ENCODE results near the gene CACNA2D3. TPM values are rescaled to one million over a fixed set of nuclear protein-coding genes. Genes with fewer than 3 reads are reported as not detected.
A peak's percentile ranks its signal among the peaks of the same experiment; 100 is the strongest.

CACNA2D3 gene
- total RNA-seq, 1 experiment from 2014 or later = 6.1 TPM

DNA sequence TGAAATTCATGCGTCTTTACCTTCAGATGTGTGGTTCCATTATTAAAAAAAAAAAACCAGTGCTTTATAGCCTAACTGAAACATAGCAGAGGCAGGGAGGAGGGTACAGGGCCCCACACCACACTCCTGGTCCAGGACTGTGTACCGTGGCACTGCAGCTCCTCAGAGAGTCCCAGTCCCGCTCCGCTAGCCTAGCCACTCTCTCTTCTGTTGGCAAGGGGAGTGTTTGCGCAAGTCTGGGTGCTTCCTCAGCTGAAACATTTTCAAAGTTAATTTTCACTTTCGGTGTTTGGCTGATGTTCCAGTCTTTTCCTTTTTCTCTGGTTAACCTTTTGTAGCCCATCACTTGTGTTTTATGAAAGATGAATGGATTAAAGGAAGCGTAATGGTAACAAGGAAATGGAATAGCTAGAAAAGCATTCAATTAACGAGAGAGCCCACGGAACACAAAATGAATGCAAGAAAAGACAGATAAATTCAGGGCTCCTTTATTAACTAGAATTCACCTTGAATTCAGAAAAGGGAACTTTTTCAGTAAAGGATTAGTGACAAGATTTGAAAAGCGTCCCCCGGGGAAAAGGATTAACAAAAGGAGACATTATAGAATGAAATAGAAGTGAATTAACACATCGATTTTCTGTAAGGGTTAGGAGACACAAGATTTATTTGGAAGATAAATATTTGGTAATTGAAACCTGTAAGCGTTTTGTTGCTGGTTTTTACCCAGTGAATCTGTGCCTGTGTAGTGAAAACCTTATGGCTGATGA is 177.0 kb downstream of the CACNA2D3 start:
- no peak for DNase-seq (ENCODE audit: low read depth)
- in situ Hi-C loops (cut with HindIII; ENCODE audit: low pct_unique_long_range_greater_than_20kb, low sequenced_read_pairs) = no loop called here

DNA sequence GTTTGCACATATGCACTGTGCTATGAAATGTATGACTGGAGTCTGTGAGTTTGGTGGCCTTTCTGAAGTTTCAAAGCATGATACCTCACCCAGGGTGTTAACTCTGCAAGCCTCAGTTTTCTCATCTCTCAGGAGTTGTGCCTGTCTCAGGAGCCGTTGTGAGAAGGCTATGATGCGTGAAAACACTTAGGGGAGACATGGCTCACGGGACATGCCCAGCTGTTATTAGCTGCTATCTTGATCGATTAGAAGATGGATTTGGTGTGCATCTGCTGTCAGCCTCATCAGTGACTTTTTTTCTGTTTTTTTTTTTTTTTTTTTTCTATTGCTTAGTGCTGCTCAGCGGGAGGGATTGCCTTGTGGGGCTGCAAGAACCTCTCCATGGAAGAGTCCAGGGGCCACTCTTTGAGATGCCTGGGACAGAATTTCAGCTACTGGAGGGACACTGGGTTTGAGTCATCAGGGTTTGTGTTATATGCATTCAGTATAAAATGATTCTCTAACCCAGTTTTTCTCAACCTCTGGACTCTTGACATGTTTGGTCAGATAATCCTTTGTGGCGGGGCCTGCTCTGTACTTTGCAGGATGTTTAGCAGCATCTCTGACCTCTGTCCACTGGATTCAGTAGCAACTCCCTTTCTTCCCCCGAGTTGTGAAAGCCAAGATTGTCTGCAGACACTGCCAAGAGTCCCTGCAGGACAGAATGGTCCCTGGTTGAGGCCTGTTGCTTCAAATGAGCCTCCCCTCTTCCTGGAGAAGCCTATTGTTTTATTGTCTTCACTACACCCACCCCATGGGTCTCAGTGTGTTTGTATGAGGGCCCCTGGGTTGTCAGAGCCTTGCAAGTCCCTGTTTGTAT is 181.4 kb downstream of the CACNA2D3 start:
- in situ Hi-C loops (cut with HindIII; ENCODE audit: low pct_unique_long_range_greater_than_20kb, low sequenced_read_pairs) = no loop called here
- no peak for DNase-seq (ENCODE audit: low read depth)

DNA sequence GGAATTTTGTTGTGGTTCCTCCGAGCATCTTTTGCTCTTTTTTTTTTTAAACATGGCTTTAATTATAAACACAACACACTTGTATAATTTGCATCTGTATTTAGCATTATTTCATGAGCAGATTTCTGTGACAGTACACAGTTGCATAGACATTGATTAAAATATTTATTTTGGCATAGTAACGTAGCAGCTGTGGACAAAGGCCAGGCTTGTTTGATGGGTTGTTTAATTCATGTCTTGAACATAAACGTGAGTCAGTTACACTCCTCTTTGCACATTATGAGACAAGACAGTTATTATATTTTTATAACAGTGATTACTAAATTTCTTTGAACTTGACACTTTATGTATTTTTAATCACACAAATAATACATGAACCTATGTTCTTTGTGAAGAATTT is 182.5 kb downstream of the CACNA2D3 start:
- no peak for DNase-seq (ENCODE audit: low read depth)
- in situ Hi-C loops (cut with HindIII; ENCODE audit: low pct_unique_long_range_greater_than_20kb, low sequenced_read_pairs) = no loop called here

DNA sequence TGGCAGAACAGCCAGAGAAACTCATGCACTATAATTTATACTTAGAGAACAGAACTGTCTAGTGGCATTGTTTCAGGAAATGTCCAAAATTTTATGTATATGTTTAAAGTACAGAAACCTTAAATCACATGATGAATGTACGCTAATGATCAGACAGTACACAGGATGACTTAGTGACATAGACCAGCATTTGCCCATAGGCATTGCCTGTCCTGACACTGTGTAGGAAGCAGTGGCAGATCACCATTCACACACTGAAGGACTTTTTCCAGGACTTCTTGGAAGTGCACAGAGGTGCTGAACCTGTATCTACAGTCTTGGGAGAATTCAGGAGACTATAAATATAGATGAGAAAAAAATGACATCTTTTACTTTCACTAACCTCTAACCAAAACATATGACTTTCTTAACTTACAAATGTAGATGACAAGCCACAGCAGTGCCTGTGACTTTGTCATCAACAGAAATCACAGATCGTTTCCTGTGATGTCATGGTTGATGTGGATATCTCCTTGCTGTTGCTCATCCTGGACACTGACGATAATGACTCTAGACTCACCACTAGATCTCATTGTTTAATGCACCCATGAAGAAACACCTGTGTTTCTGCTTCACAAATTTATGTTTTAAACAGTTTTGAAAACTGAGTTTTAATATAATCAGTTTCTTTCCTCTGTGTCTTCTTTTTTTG is 183.2 kb downstream of the CACNA2D3 start:
- DNase-seq (ENCODE audit: low read depth) = no peak
- in situ Hi-C loops (cut with HindIII; ENCODE audit: low pct_unique_long_range_greater_than_20kb, low sequenced_read_pairs) = no loop called here

DNA sequence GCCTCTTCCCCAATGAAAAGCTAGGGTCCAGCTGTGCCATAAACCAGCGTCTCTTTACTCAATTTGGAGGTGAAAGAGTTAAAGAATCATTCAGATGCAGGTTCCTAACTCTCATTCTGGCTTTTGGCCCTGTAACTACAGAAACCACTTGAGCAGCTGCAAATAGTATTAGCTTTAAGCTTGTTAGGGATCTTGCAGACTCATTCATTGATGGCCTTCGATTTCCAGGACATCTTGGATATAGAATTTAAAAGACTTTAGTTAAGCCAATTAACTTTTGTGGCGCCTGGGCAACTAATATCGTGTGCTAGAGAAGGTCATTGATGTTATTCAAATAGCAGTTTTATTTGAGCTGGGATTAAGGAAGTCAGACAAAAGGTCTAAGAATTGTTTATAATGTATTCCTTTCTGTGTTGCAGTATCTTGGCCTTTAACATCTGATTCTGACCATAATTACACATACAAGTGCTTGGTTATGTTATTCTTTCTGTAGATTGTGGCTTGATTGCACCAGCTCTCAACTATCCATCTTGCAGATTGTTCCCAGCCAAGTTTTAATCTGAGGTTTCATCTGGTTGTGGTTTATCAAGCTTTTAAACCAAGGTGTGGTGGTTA is 185.3 kb downstream of the CACNA2D3 start:
- no peak for DNase-seq (ENCODE audit: low read depth)

DNA sequence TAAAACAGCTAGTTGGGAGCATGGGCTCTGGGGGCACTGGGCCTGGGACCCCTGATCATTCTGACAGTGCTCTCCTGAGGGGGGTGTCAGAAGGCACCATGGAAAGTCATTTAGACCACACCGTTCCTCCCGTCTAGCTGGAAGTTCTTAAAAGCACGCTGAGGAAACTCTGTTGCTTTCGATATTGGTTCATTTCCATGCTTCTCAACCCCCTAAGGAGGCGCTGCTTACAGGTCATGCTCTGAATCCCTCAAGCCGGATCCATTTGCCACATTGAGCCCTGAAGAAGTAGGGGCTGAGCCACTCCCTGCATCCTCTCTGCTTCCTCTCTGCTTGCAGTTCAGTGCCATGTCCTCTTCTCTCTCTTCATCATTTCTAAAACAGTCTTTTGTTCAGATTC is 187.2 kb downstream of the CACNA2D3 start:
- in situ Hi-C loops (cut with HindIII; ENCODE audit: low pct_unique_long_range_greater_than_20kb, low sequenced_read_pairs) = no loop called here
- no peak for DNase-seq (ENCODE audit: low read depth)

More for the DNA sequence above, 185.3 kb downstream of the CACNA2D3 start:
- in situ Hi-C loops (cut with HindIII; ENCODE audit: low pct_unique_long_range_greater_than_20kb, low sequenced_read_pairs) = no loop called here

DNA sequence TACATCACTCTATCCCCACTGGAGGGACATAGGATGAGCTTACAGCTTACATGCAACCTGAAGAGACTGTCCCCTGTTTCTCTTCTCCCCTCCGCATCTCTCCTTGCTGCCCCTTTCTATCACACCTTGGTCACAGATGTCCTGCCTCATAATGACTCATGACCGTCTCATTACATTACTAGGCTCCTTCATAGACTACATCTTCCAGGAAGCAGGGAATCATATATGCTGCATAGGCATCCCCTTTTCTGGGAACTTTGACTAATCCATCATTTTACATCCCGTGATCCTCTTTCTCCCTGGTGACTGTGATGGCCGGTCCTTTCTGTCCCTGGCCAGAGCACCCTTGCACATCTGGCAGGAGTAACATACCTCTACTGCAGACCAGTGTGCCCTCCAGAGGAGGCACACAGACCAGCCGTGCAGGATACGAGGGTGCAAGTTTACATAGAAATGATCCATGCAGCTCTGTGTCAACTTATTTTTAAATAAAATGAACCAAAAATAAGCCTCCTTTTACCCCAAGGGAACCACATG is 188.9 kb downstream of the CACNA2D3 start:
- DNase-seq (ENCODE audit: low read depth) = no peak
- in situ Hi-C loops (cut with HindIII; ENCODE audit: low pct_unique_long_range_greater_than_20kb, low sequenced_read_pairs) = no loop called here

DNA sequence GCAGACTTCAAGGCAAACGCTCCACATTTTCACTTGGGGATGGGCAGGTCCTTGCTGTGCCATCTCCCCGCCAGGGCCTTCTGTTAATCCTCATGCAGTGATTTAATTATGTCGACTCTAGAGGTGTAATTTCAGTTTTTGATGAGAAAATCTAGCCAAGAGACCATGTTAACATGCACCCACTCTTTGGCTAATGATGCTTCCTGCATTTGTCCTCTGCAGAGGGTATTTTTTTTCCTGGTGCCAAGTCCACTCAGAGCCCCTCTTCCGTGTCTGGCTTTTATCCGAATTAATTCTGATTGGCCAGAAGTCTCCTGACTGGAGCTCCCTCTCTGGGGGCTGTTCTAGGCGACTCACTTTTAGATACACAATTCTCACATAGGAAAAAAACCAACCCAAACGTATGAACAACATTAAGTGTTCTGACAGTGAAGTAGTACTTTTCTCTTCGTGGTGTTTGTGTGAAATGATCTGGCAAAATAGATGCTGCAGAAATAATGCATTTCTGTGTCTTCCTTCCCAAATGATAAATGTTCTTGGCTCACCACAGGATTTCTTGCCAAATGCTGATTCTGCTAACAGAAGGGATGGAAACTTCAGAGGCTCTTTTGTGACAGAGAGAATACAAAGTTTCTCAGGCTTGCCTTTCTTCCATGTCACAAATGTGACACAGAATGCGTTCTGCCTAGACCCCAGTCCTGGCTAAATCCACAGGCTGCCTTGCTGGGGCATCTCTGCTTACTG is 190.0 kb downstream of the CACNA2D3 start:
- in situ Hi-C loops (cut with HindIII; ENCODE audit: low pct_unique_long_range_greater_than_20kb, low sequenced_read_pairs) = no loop called here
- DNase-seq (ENCODE audit: low read depth) = no peak

DNA sequence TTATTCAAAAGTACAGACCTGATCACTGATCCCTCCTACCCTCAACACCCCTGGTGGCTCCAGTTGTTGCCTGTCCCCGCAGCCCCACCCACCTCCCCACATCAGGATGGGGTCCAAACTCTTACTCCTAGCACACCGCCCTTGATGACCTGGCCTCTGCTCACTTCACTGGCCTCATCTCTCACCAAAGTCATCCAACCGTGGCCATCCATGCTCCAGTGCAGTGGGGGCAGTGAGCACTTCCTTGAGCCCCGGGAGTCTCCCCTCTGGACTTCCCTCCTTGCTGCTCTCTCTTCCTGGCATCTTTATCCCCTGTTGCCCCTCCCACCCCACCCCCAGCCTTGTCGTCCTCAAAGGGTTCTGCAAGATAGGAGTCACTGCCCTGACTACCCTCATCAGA is 191.1 kb downstream of the CACNA2D3 start:
- DNase-seq (ENCODE audit: low read depth) = no peak
- in situ Hi-C loops (cut with HindIII; ENCODE audit: low pct_unique_long_range_greater_than_20kb, low sequenced_read_pairs) = no loop called here

DNA sequence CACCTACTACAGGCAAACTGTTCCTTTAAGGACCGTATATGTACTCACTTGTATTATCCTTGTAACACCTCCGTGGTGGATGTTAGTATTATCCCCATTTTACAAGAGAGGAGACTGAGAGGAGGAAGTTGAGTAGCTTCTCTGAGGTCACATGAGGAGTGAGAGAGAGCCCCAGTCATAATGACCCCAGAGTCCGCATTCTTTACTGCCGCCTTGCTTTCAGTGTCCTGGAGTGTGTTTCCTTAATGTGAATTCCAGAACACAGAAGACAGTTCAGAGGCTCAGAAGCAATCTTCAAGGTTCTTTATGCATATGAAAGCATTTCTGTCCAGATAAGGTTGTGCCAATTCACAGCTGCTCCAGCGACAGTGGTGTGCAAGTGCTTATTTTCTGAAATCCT is 199.2 kb downstream of the CACNA2D3 start:
- DNase-seq (ENCODE audit: low read depth) = peak; percentile 31
- in situ Hi-C loops (cut with HindIII; ENCODE audit: low pct_unique_long_range_greater_than_20kb, low sequenced_read_pairs) = no loop called here

DNA sequence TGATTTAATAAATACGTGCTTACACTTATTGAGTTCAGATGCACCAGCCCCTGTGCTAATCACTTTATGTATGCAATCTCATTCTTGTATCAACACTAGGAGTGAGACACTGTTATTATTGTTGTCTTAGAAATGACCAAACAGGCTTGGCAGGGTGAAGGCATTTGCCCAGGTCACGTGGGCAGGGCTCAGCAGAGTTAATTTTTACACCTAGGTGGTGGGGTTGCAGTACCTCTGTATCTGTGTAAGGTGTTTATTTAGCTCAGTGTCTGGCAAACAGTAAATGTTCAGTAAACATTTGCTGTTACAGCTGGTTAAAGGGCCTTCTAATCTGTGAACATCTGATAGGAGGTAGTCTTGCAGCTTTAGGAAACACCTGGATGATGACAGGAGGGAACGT is 200.0 kb downstream of the CACNA2D3 start:
- in situ Hi-C loops (cut with HindIII; ENCODE audit: low pct_unique_long_range_greater_than_20kb, low sequenced_read_pairs) = no loop called here
- peak; percentile 74 for DNase-seq (ENCODE audit: low read depth)

DNA sequence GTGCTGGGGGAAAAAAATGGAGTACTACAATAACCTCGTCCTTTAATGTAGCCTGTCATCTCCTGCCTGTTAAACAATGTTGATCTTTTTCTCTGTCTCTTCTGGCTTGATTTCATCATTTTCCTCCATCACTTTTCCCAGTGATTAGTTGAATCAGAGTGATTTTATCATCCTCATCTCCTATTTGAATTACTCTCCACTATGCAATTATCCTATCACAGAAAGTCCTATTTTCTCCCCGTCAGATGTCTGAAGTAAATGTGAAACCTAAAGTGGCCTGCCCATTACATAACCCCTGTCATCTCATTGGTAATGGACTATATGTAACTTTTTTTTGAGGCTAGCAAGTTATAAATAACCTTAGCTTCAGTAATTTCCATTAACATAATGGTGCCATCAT is 201.8 kb downstream of the CACNA2D3 start:
- DNase-seq (ENCODE audit: low read depth) = no peak
- in situ Hi-C loops (cut with HindIII; ENCODE audit: low pct_unique_long_range_greater_than_20kb, low sequenced_read_pairs) = no loop called here

DNA sequence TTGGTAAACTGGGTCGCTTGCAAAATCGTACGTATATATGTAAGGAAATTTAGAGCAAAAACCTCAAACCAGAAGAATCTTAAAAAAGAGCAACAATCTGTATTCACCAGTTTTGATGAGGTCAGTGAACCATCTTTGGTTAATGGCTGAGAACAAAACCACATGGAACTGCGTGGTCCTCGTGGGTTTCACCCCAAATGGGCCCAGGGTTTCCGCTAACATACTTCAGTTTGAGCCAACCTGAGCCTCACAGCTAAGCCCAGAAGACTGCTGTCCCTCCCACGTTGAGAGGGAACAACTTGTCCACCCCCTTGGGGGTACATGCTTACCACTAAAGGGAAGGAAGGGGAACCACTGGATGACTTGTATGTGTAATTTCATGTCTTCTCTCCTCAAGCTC is 204.6 kb downstream of the CACNA2D3 start:
- no peak for DNase-seq (ENCODE audit: low read depth)
- in situ Hi-C loops (cut with HindIII; ENCODE audit: low pct_unique_long_range_greater_than_20kb, low sequenced_read_pairs) = no loop called here

DNA sequence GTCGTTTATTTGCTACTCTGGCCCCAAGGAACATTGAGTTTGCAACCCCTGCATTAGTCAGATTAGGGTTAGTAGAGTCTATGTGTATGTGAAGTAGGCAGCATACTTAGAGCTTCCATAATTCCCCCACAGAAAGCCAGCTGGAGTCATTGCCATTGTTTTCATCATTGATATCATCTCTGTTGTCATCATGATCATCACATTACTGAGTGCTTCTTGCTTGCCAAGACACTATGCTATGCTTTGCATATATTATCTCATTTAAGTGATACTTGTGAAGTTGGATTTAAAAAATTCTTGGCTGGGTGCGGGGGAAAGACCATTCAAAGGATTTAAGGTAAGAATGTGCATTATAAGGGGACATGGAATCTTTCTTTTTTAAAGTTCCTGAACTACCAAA is 209.0 kb downstream of the CACNA2D3 start:
- DNase-seq (ENCODE audit: low read depth) = no peak
- in situ Hi-C loops (cut with HindIII; ENCODE audit: low pct_unique_long_range_greater_than_20kb, low sequenced_read_pairs) = no loop called here

DNA sequence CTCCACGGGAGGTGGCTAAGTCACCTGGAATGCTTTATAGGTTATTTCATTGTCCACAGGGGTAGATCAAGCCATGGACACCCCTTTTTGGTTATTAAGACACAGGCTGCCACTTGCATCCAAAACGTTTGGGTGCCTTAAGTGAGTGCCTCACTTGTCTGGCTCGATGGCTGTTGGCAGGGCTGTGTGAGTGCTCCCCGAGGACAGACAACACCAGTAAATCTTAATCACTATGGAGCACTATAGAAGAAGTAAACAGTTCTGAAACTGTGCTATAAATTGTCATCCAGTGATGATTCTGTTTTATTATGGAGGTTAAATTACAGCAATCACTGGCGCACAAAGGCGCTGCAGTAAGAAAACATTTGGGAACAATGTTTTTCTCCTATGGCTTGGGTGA is 215.5 kb downstream of the CACNA2D3 start:
- in situ Hi-C loops (cut with HindIII; ENCODE audit: low pct_unique_long_range_greater_than_20kb, low sequenced_read_pairs) = no loop called here

DNA sequence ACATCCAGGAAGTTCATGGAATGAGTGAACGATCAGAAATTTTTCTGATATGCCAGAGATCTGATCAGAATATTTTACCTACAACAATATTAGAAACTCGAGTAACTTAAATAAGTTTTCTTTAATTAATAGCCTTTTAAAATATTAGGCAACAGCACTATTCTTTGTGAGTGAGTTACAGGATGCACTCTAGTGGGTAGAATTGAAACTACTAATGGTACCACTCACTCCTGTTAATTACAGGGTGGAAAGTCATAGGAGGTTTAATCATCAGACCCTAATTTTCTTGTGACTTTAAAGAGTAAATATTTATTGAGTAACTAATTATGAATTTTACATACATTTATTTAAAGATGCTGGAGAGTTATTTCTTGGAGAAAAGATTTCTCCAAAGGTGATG is 217.3 kb downstream of the CACNA2D3 start:
- DNase-seq (ENCODE audit: low read depth) = no peak
- in situ Hi-C loops (cut with HindIII; ENCODE audit: low pct_unique_long_range_greater_than_20kb, low sequenced_read_pairs) = no loop called here

More for the DNA sequence above, 215.5 kb downstream of the CACNA2D3 start:
- DNase-seq (ENCODE audit: low read depth) = no peak

DNA sequence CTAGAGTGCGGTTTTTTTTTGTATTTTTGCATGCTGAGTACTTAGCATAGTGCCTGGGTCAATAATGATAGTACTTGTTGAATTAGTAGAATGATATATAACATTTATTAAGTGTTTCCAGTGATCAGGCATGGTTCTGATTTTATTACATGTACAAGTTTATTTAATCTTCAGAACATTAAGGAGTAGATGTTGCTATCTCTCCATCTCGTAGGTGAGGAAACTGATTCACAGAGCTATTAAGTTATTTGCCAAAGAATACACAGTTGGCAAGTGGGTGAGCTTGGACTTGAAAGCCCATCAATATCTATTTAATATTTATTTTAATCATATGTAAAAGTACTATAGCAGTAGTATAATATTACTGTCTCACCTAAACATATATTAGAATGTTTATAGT is 219.5 kb downstream of the CACNA2D3 start:
- DNase-seq (ENCODE audit: low read depth) = no peak
- in situ Hi-C loops (cut with HindIII; ENCODE audit: low pct_unique_long_range_greater_than_20kb, low sequenced_read_pairs) = no loop called here

DNA sequence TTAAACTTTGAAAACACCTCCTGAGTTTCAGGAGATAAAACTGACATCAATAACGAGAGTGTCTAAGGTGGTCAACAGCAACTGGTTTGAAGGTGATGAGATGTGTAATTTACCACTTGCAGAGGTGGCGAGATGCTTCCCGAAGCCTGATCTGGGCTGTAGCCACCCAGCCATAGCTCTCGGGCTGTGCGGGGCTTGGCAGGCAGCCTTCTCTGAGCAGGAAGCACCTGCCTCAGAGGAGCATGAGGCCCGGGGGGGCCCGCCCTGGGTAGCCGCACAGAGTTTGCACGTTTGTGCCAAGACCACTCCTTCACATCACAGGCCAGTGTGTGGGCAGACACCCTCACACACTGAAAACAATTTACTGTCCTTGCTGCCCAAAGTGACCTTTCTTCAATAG is 220.3 kb downstream of the CACNA2D3 start:
- in situ Hi-C loops (cut with HindIII; ENCODE audit: low pct_unique_long_range_greater_than_20kb, low sequenced_read_pairs) = no loop called here

More for the DNA sequence above, 220.3 kb downstream of the CACNA2D3 start:
- DNase-seq (ENCODE audit: low read depth) = no peak
